D721Med (cell line): ENCODE measurements around the gene PRM2.

ENCODE experiments used
- DNase-seq: peaks from one replicate; pipeline ENCODE4 v3.0.0; 2011; ENCODE audit warnings: low spot score; ENCODE audit not compliant: insufficient read length
- FAIRE-seq: peaks from 2 replicates; lab custom pipeline; 2011; peaks lifted over from hg19 to GRCh38; lab: Jason Lieb, UNC
- TF ChIP-seq, protein P1 (sequence below): IDR thresholded peaks from 2 replicates; pipeline ENCODE4 v1.5.1; 2012; ENCODE audit warnings: mild to moderate bottlenecking, control low read depth; ENCODE audit not compliant: insufficient read depth; ENCODE audit errors: missing control alignments

PRM2 gene

DNA sequence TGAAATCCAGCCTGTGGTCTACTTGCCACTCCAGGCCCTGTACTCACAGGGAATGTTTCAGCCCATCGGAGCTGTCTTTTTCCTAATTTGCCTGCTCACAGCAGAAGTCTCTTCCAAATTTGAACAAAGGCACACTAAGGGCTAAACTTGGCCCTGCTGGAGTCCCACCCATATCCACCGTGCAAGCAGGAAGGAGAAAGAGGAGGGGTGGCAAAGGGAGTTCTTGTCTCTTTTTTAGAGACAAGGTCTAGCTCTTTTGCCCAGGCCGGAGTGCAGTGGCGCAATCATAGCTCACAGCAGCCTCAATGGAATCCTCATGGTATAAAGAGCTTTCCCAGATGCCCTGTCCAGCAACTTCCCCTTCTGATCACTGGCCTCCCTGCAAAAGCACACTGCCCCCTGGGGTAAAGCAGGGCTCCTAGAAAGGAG, 7.6 kb upstream of the PRM2 start:
- DNase-seq (no peak), FAIRE-seq (no peak)
- TF ChIP-seq, protein P1, sequence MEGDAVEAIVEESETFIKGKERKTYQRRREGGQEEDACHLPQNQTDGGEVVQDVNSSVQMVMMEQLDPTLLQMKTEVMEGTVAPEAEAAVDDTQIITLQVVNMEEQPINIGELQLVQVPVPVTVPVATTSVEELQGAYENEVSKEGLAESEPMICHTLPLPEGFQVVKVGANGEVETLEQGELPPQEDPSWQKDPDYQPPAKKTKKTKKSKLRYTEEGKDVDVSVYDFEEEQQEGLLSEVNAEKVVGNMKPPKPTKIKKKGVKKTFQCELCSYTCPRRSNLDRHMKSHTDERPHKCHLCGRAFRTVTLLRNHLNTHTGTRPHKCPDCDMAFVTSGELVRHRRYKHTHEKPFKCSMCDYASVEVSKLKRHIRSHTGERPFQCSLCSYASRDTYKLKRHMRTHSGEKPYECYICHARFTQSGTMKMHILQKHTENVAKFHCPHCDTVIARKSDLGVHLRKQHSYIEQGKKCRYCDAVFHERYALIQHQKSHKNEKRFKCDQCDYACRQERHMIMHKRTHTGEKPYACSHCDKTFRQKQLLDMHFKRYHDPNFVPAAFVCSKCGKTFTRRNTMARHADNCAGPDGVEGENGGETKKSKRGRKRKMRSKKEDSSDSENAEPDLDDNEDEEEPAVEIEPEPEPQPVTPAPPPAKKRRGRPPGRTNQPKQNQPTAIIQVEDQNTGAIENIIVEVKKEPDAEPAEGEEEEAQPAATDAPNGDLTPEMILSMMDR: no peak

DNA sequence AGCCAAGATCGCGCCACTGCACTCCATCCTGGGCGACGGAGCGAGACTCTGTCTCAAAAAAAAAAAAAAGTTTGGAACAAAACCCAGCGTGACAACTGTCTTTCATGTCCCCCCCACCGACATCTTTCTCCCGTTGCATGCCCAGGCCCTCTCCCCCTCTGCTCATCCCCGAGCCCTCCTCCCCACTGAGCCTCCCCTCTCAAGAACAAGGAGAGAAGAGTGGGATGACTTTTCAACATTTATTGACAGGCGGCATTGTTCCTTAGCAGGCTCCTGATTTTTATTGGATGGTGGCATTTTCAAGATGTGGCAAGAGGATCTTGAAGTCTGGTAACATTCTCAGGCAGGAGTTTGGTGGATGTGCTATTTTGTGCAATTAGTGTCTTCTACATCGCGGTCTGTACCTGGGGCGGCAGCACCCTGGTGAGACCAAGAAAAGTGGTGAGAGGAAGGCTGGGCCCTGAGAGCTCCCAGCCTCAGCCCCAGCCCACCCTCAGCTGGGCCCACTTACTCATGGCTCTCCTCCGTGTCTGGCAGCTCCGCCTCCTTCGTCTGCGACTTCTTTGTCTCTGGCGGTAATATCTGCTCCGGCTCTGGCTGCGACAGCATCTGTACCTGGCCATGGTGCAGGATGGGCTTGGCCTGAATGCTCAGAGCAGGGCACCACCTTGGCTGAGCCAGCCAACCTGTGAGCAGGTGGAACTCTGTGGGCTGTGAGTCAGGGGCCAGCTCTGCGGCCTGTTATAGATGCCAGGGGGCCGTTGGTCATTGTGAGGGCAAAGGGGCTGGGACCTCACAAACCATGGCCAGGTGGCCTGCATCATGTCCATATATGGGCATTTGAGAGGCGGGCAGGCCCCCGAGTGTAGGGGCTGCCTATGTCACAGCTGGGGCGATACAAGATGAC, 4.6 kb upstream of the PRM2 start, which contains the start of gene PRM1:
PRM1 (minus strand) TSS at position 715 of the 907 bp plus-strand sequence; CDS start at position 623, 92 bp downstream.
- TF ChIP-seq, protein P1: no peak
- FAIRE-seq (no peak), DNase-seq (no peak)

DNA sequence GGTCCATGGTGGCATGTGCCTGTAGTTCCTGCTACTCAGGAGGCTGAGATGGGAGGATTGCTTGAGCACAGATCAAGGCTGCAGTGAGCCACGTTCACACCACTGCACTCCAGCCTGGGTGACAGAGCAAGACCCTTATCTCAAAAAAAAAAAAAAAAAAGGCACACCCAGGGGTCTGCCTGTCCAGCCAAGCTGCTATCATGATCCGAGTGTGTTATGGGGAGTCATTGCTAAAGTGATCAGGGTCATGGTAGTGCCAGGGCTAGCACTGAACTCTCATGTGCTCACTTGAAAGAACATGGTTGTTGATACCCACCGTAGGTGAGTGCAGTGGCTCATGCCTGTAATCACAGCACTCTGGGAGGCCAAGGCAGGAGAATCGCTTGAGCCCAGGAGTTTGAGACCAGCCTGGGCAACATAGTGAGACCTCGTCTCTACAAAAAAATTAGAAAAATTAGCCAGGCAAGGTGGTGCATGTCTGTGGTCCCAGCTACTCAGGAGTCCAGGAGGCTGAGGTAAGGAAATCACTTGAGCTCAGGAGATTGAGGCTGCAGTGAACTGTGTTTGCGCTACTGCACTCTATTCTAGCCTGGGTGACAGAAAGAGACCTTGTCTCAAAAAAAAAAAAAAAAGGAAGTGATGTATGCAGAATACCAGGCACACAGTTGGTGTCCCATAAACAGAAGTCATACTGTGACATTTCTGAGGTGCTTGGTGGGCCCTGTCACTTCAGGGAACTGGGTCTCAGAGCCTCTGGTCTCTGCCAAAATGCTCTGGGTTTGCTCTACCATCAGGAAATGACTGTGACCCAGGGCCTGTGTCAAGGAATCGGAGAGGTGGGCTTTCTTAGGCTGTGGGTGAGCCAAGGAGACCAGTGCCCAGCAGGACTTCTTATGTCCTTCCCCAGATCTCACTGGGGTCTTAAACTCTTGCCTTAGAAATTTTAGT, 2.7 kb upstream of the PRM2 start:
- DNase-seq: no peak
- no peak for FAIRE-seq
- TF ChIP-seq, protein P1: no peak

DNA sequence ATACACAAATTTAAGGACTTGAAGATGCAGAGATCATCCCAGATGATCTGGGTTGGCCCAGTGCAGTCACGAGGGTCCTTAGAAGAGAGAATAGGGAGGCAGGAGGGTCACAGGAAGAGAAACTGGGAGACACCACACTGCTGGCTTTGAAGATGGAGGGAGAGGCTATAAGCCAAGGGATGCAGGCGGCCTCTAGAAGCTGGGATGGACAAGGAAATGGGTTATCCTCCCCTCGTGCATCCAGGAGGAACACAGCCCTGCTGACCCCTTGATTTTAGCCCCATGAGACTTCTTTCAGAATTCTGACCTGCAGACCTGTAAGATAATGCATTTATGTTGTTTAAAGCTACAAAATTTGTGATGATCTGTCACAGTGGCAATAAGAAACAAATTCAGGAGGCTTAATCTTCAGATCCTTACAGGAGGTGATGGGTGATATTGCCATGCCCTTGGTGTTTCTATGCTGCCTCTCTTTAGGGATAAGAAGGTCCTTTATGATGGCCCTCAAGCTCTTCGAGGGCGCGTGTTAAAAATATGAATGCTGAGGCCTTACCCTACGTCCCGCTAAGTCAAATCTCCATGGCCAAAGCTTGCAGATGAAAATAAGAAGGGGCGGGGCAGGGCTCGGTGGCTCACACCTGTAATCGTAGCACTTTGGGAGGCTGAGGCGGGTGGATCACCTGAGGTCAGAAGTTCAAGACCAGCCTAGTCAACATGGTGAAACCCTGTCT, 1.5 kb upstream of the PRM2 start:
- TF ChIP-seq, protein P1: no peak
- FAIRE-seq: no peak
- no peak for DNase-seq

DNA sequence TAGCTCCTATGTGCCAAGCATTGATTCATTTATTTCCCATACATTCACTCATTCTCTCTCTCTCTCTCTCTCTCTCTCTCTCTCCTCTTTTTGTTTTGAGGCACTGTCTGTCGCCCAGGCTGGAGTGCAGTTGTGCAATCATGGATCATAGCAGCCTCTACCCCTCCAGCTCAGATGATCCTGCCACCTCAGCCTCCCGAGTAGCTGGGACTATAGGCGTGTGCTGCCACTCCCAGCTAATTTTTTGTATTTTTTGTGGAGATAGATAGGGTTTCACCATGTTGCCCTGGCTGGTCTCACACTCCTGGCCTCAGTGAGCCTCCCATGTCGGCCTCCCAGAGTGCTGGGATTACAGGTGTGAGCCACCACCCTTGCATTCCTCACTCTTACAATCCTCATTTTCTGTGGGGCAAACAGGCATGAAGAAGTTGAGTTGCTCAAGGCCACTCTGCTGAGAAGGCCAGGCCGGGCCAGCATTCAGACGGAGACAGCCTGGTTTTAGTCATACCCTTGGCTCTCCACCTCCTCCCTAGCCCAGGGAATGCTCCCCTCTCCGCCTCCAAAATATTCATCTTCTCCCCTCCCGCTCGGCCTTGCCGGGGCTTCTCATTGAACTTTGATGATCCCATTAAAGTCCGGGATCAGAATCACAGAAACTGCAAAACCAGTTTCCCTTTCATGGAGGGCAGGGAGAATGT, 765 bp upstream of the PRM2 start:
- TF ChIP-seq, protein P1: no peak
- FAIRE-seq: no peak
- DNase-seq: no peak

DNA sequence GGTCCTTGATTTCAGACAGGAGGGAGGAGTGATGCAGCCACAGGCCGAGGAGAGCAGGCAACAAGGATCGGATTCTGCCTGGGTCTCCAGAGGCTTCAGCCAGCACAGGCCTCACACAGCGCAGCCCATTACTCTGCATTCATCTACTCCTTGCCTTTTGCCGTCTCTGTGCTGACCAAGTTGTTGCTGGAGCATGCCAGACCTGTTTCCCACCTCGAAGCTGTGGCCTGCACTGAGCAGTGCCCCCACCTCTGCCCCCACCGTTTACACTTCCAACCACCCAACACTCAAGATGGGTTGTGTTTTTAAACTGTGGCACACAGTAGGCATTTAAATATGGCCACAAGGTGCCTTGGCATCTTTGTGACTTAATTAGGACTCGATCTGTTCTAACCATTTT, 1.3 kb downstream of the PRM2 start:
- DNase-seq (no peak), FAIRE-seq (no peak)
- TF ChIP-seq, protein P1: no peak
